GM21423 (cell line): ENCODE measurements around the gene AMN1.

Experiments
- ATAC-seq: cut with Tn5 transposase; IDR thresholded peaks from one replicate; pipeline ENCODE4 v1.9.1; 2021; ENCODE audit warnings: mild to moderate bottlenecking, moderate library complexity; ENCODE audit not compliant: unreplicated experiment

The AMN1 gene

GRCh38 chr12:31633464-31633863 lies 95.4 kb downstream of the AMN1 start:
- no peak for ATAC-seq

DNA sequence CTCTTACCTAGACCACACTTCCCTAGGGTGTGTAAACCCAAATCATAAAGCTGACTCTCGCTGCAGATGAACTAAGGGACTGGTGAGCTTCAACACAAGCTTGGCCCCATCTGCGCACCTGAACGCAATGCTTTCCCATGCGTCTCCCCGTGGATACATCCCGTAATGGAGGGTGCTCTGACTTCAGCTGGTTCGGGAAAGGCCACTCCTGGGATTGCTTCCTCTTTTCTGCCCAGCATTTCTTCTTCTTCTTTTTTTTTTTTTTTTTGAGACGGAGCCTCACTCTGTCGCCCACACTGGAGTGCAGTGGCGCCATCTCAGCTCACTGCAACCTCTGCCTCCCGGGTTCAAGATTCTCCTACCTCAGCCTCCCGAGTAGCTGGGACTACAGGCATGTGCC lies 97.0 kb downstream of the AMN1 start:
- no peak for ATAC-seq

- ATAC-seq = no peak
These were observed 97.6 kb downstream of the AMN1 start for GRCh38 chr12:31631023-31631724.

GRCh38 chr12:31629756-31630732 lies 98.8 kb downstream of the AMN1 start:
- ATAC-seq = no peak

GRCh38 chr12:31627456-31628054 lies 101.3 kb downstream of the AMN1 start:
- ATAC-seq = no peak

GRCh38 chr12:31626270-31626995 lies 102.4 kb downstream of the AMN1 start:
- ATAC-seq = no peak

DNA sequence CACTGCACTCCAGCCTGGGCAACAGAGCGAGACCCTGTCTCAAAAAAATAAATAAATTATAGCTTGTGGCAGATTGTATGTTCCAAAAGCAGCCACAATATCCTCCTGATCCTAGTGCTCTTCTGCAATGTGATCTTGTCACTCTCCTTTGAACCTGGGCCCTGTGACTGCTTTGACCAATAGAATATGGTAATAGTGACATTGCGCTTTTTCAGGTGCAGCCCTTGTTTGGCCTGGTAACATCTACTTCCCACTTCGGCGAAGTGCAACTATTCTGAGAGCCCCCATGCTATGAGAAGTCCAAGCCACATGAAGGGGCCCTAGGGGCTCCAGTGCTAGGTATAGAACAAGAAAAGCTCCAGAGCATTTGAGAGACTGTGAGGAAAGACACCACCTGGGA lies 106.8 kb downstream of the AMN1 start:
- ATAC-seq = no peak
